ENCODE data around the gene MAGEH1.

Gene MAGEH1

DNA sequence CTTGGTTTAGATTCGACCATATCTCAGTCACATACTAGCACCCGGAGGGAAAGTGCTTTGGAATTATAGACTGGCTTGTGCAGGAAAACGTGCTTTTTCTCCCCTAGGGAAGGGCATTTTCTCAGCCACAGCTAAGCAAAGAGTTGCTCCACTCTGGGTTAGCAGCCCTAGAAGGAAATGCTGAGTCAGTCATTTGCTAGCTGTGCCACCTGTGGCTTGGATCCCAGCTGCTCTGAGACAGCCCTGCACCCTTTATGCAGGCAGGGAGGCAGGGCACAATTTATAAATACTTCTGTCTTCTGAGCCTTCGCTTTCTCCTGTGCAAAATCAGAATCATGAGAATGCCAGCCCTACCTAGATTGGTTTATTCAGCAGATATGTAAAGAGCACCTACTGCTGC is 39.0 kb downstream of the MAGEH1 start:
- no peak for DNase-seq (ENCODE audit: low spot score)
